DOHH2 (cell line): ENCODE data around the gene PBRM1.

Experiments
- H3F3A ChIP-seq: fragments of 200-600 bp; sonication (generic), shearing (Covaris generic); 2 replicates; pipeline ENCODE4 v1.6.0; 2016; ENCODE audit warnings: antibody characterized with exemption, mild to moderate bottlenecking; ENCODE audit not compliant: control insufficient read depth, insufficient read depth
- H3K27ac ChIP-seq: fragments of 200-600 bp; sonication (generic); 2 replicates; pipeline ENCODE4 v1.5.1; 2014; ENCODE audit warnings: low read depth, mild to moderate bottlenecking, low read length, moderate library complexity
- H3K27me3 ChIP-seq: fragments of 200-600 bp; sonication (generic); 2 replicates; pipeline ENCODE4 v1.6.1; 2014; ENCODE audit warnings: mild to moderate bottlenecking, low read length, mixed read lengths; ENCODE audit not compliant: control insufficient read depth
- H3K36me3 ChIP-seq: fragments of 200-600 bp; sonication (generic); 2 replicates; pipeline ENCODE4 v1.6.1; 2014; ENCODE audit warnings: mild to moderate bottlenecking, low read length, moderate library complexity, mixed read lengths; ENCODE audit not compliant: control insufficient read depth
- H3K4me1 ChIP-seq: fragments of 200-600 bp; sonication (generic); 2 replicates; pipeline ENCODE4 v1.6.1; 2014; ENCODE audit warnings: mild to moderate bottlenecking, low read length, mixed read lengths; ENCODE audit not compliant: control insufficient read depth
- H3K4me2 ChIP-seq: fragments of 200-600 bp; sonication (generic); 2 replicates; pipeline ENCODE4 v1.6.0; 2014; ENCODE audit warnings: mild to moderate bottlenecking, low read length, moderate library complexity
- H3K4me3 ChIP-seq: fragments of 200-600 bp; sonication (generic); 2 replicates; pipeline ENCODE4 v1.5.1; 2014; ENCODE audit warnings: mild to moderate bottlenecking, low read length, mixed read lengths
- H3K79me2 ChIP-seq: fragments of 200-600 bp; sonication (generic); 2 replicates; pipeline ENCODE4 v1.6.1; 2014; ENCODE audit warnings: mild to moderate bottlenecking, low read length, mixed read lengths; ENCODE audit not compliant: control insufficient read depth
- H3K9me2 ChIP-seq: fragments of 200-600 bp; sonication (generic); replicated peaks from 2 replicates; pipeline ENCODE4 v1.6.1; 2014; ENCODE audit warnings: mild to moderate bottlenecking, low read length, mixed read lengths; ENCODE audit not compliant: control insufficient read depth
- H3K9me3 ChIP-seq: fragments of 200-600 bp; sonication (generic); 2 replicates; pipeline ENCODE4 v1.6.1; 2014; ENCODE audit warnings: antibody characterized with exemption, low read length, mixed read lengths; ENCODE audit not compliant: control insufficient read depth, insufficient read depth
- H4K20me1 ChIP-seq: fragments of 200-600 bp; sonication (generic); 2 replicates; pipeline ENCODE4 v1.6.0; 2014; ENCODE audit warnings: low read depth, mild to moderate bottlenecking, antibody characterized with exemption, low read length, moderate library complexity; ENCODE audit not compliant: control insufficient read depth, insufficient read depth
- EZH2phosphoT487 ChIP-seq: fragments of 200-600 bp; sonication (generic); IDR thresholded peaks from 2 replicates; pipeline ENCODE4 v1.6.1; 2017; ENCODE audit warnings: borderline replicate concordance, mild to moderate bottlenecking, antibody characterized with exemption, low read length, moderate library complexity, mixed read lengths
- TF ChIP-seq, protein P1 (sequence below): fragments of 200-600 bp; sonication (generic); IDR thresholded peaks from one replicate; pipeline ENCODE4 v1.5.1; 2014; ENCODE audit warnings: antibody characterized with exemption, mild to moderate bottlenecking, low read depth, low read length; ENCODE audit not compliant: poor library complexity, severe bottlenecking

PBRM1 gene

DNA sequence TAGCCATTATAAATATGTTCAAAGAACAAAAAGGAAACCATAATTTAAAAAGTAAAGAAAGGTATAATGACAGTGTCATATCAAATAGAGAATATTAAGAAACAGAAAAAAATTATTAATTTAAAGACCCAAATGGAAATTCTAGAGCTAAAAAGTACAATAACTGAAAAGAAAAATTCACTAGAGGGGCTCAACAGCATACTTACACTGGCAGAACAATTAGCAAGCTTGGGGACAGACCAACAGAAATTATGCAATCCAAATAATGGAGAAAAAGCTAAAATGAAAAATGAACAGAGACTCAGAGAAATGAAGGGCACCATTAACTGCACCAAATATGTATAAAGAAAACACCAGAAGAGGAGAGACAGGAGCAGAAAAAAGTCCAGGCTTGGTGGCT, 33.9 kb upstream of the PBRM1 start:
- Histone ChIP-seq H3K36me3 (peaks cover 7% of the 10 kb centered on the region), H4K20me1 (0 out of 2 replicates have a peak, but pooled peaks cover 3% of the 10 kb centered on the region), H3K4me1 (peaks cover 36% of the 10 kb centered on the region), H3K4me3 (no peak overlapping the region), H3F3A (peaks cover 13% of the 10 kb centered on the region), H3K27ac (no peak overlapping the region), H3K27me3 (no peaks in the 10 kb centered on the region), H3K79me2 (no peaks in the 10 kb centered on the region), H3K9me2 (no peaks in the 10 kb centered on the region), H3K9me3 (no peaks in the 10 kb centered on the region), H3K4me2 (no peak overlapping the region)
- TF ChIP-seq, protein P1, sequence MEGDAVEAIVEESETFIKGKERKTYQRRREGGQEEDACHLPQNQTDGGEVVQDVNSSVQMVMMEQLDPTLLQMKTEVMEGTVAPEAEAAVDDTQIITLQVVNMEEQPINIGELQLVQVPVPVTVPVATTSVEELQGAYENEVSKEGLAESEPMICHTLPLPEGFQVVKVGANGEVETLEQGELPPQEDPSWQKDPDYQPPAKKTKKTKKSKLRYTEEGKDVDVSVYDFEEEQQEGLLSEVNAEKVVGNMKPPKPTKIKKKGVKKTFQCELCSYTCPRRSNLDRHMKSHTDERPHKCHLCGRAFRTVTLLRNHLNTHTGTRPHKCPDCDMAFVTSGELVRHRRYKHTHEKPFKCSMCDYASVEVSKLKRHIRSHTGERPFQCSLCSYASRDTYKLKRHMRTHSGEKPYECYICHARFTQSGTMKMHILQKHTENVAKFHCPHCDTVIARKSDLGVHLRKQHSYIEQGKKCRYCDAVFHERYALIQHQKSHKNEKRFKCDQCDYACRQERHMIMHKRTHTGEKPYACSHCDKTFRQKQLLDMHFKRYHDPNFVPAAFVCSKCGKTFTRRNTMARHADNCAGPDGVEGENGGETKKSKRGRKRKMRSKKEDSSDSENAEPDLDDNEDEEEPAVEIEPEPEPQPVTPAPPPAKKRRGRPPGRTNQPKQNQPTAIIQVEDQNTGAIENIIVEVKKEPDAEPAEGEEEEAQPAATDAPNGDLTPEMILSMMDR, result no peak
- TF ChIP-seq EZH2phosphoT487, result no peak

DNA sequence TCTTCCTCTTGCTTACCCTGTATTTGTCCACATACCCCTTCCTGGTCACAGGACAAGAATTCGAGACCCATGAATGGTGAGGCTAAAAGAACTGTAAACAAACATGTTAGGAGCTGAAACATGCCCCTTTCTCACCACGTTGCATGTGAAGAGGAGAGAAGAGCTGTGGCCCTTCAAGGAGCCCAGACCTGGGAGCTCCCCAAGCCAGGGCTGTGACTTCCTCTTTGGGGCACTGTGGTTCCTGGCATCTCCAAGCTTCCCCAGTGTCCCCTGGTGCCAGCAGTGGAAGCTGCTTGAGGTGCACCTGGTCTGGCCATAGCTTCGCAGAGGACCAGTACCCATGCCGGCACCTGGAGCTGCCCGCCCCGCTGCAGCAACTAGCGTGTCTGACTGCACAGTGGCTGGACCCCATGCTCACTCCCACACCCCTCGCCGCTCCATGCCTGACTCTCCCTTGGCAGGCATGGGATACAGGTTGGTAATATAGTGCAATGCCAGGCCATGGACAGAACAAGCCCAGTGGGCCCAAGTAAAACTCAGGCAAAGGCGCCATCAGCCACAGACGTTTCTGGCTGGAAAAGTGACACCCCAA, 30.1 kb upstream of the PBRM1 start:
- no peak overlapping the region for H3K27ac ChIP-seq
- no peaks in the 10 kb centered on the region for H3K79me2 ChIP-seq
- no peak overlapping the region for H3K4me2 ChIP-seq

DNA sequence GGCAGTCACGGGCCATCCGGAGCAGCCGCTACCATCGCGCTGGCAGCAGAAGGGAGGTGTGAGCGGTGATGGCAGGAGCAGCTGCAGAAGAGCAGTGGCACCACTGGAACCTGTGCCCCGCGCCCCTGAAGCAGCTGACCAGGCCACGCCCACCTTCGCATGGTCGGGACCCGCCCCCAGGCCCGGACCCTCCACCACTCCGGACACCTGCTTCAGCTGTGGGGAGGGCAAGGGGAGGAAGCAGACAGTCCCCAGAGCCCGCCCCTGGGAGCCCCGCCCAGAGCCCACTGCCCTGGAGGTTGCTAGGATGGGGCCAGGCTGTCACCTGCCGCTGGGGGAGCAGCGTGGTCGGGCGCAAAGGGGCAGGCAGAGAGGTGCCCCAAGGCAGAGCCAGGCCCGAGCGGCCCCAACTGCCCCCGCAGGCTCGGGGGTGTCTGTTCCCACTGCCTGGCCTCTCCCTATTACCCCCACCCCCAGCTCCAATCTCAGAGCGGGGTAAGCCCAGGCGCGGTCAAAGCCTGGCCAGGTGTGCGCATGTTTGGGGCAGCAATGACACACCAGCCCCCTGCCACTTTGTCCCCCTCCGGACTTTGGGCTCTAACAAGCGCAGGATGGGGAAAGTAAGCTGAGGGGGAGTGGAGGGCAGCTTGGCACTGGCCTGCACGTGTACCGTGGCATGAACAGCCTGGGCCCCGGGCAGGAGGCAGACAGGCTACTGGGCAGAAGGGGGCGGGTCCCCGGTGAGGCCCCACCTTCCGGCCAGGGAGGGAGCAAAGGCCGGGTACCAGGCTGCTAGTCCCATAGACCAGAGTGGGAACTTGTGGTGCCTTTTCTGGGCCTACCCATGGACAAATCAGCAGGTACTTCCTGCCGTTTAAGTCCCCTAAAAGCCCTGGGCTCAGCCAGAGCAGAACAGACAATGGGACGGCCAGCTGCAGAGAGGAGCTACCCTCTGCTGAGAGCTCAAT, 28.9 kb upstream of the PBRM1 start:
- Histone ChIP-seq H3K79me2 (no peaks in the 10 kb centered on the region), H3K27me3 (no peaks in the 10 kb centered on the region), H3K4me3 (no peak overlapping the region), H3K27ac (no peak overlapping the region), H3K9me3 (no peaks in the 10 kb centered on the region), H3K4me2 (no peak overlapping the region), H3K36me3 (peaks cover 15% of the 10 kb centered on the region), H3F3A (peaks cover 19% of the 10 kb centered on the region), H4K20me1 (0 out of 2 replicates have a peak, but pooled peaks cover 4% of the 10 kb centered on the region), H3K4me1 (peaks cover 14% of the 10 kb centered on the region), H3K9me2 (no peaks in the 10 kb centered on the region)
- TF ChIP-seq EZH2phosphoT487, result no peak
- TF ChIP-seq, protein P1, result no peak

More for the DNA sequence above, 30.1 kb upstream of the PBRM1 start:
- no peaks in the 10 kb centered on the region for H3K27me3 ChIP-seq
- H3K9me2 ChIP-seq, result no peaks in the 10 kb centered on the region
- peaks cover 20% of the 10 kb centered on the region for H3F3A ChIP-seq
- no peaks in the 10 kb centered on the region for H3K9me3 ChIP-seq
- 0 out of 2 replicates have a peak, but pooled peaks cover 7% of the 10 kb centered on the region for H4K20me1 ChIP-seq
- peaks cover 13% of the 10 kb centered on the region for H3K4me1 ChIP-seq
- peaks cover 11% of the 10 kb centered on the region for H3K36me3 ChIP-seq
- no peak overlapping the region for H3K4me3 ChIP-seq
- TF ChIP-seq EZH2phosphoT487, result no peak
- TF ChIP-seq, protein P1, result no peak
